OCI-LY7 (cell line): ENCODE data around the gene GID8. TPM values are rescaled to one million over a fixed set of nuclear protein-coding genes. Genes with fewer than 3 reads are reported as not detected.

Experiments
- BruUV-seq: library from RNA; stranded (reverse); fragments of 400-500 nt; replicated peaks from 2 replicates; lab custom pipeline; 2021; lab: Mats Ljungman, UMichigan
- CTCF ChIA-PET: fragments of 300-600 bp; sonication (Branson Sonifier 250); formaldehyde crosslinking; loops from one replicate; lab custom pipeline; 2022; ENCODE audit warnings: antibody characterized with exemption; ENCODE audit not compliant: unreplicated experiment; lab: Charles Lee
- POLR2A ChIA-PET: fragments of 300-600 bp; sonication (Branson Sonifier 250); formaldehyde crosslinking; loops from one replicate; lab custom pipeline; 2022; ENCODE audit warnings: antibody characterized with exemption; lab: Charles Lee
- DNase-seq: peaks from one replicate; pipeline ENCODE4 v3.0.0-alpha.2; 2015; ENCODE audit warnings: low spot score
- H2AFZ ChIP-seq: fragments of 200-600 bp; sonication (generic), shearing (Covaris generic); 2 replicates; pipeline ENCODE4 v1.6.1; 2014; ENCODE audit warnings: mild to moderate bottlenecking, antibody characterized with exemption, low read length, moderate library complexity
- H3K27ac ChIP-seq: fragments of 200-600 bp; sonication (generic); 2 replicates; pipeline ENCODE4 v1.5.1; 2014; ENCODE audit warnings: mixed run types, low read depth, mild to moderate bottlenecking, moderate library complexity, low read length, inconsistent platforms; ENCODE audit not compliant: poor library complexity, severe bottlenecking
- H3K36me3 ChIP-seq: fragments of 200-600 bp; sonication (generic); 2 replicates; pipeline ENCODE4 v1.6.1; 2014; ENCODE audit warnings: mild to moderate bottlenecking, antibody characterized with exemption, low read length, moderate library complexity, mixed read lengths; ENCODE audit not compliant: insufficient read depth
- H3K4me1 ChIP-seq: fragments of 200-600 bp; sonication (generic); 2 replicates; pipeline ENCODE4 v1.5.1; 2014; ENCODE audit warnings: mild to moderate bottlenecking, low read length; ENCODE audit not compliant: insufficient read depth, poor library complexity, severe bottlenecking
- H3K4me2 ChIP-seq: fragments of 200-600 bp; sonication (generic); 2 replicates; pipeline ENCODE4 v1.6.1; 2014; ENCODE audit warnings: mild to moderate bottlenecking, low read length
- H3K4me3 ChIP-seq: fragments of 200-600 bp; sonication (generic); 2 replicates; pipeline ENCODE4 v1.5.1; 2014; ENCODE audit warnings: mild to moderate bottlenecking, low read depth, low read length; ENCODE audit not compliant: poor library complexity, severe bottlenecking
- H3K79me2 ChIP-seq: fragments of 200-600 bp; sonication (generic); 2 replicates; pipeline ENCODE4 v1.6.1; 2016; ENCODE audit warnings: low read depth, mild to moderate bottlenecking, low read length, moderate library complexity, mixed read lengths; ENCODE audit not compliant: insufficient read depth
- H3K9me2 ChIP-seq: fragments of 200-600 bp; sonication (generic); 2 replicates; pipeline ENCODE4 v1.6.1; 2016; ENCODE audit warnings: mild to moderate bottlenecking, low read length, mixed read lengths; ENCODE audit not compliant: insufficient read depth
- H3K9me3 ChIP-seq: fragments of 200-600 bp; sonication (generic); 2 replicates; pipeline ENCODE4 v1.6.1; 2014; ENCODE audit warnings: mild to moderate bottlenecking, mixed run types, low read length, mixed read lengths
- H4K20me1 ChIP-seq: fragments of 200-600 bp; sonication (generic); 2 replicates; pipeline ENCODE4 v1.6.1; 2014; ENCODE audit warnings: mild to moderate bottlenecking, antibody characterized with exemption, low read length, moderate library complexity, mixed read lengths; ENCODE audit not compliant: insufficient read depth
- CTCF ChIP-seq: fragments of 200-600 bp; sonication (generic); conservative IDR thresholded peaks from 2 replicates; pipeline ENCODE4 v1.5.1; 2014; ENCODE audit warnings: mild to moderate bottlenecking, antibody characterized with exemption, low read length, moderate library complexity, mixed read lengths
- EZH2phosphoT487 ChIP-seq: fragments of 200-600 bp; sonication (generic); IDR thresholded peaks from 2 replicates; pipeline ENCODE4 v1.6.1; 2018; ENCODE audit warnings: low read depth, borderline replicate concordance, mild to moderate bottlenecking, mixed run types, antibody characterized with exemption, low read length, moderate library complexity, mixed read lengths
- intact Hi-C: fragments of 100-400 bp; cut with micrococcal nuclease; formaldehyde crosslinking; loops from one replicate; pipeline ENCODE4 v1.10.0; 2022; ENCODE audit not compliant: unreplicated experiment
- total RNA-seq, 2 experiments: library from RNA; depleted of rRNA in 1 of 2; stranded (reverse); fragments of >200 nt in 1 of 2; shearing (Covaris generic) in 1 of 2; gene quantifications; 2 replicates each; pipeline ENCODE4 v1.2.3, GENCODE V29; 2014 to 2022

Gene GID8
- total RNA-seq, 2 experiments from 2014 or later = 28.7 to 47.7 TPM

GRCh38 chr20:62953839-62954703 lies 16.1 kb downstream of the GID8 start:
- no peaks in the 10 kb centered on the region for H3K9me2 ChIP-seq
- TF ChIP-seq EZH2phosphoT487 (no peak), CTCF (no peak)
- POLR2A ChIA-PET = interaction anchor here (0.6 to 1.5 kb wide), 13 partner anchors 8 to 344 kb away, joined by 3 to 6 read pairs (median 3); partner anchors contain the start of gene DIDO1
- peak overlapping the region; percentile 89 for H3K27ac ChIP-seq
- no peaks in the 10 kb centered on the region for H3K79me2 ChIP-seq
- H3K9me3 ChIP-seq = peaks cover 7% of the 10 kb centered on the region
- intact Hi-C loops = loop anchor here (1.0 to 10.0 kb wide), 3 partner anchors 16 to 51 kb away; partner anchors contain the start of genes BHLHE23 and GID8
- H4K20me1 ChIP-seq = no peaks in the 10 kb centered on the region
- peak overlapping the region; percentile 72 for H3K4me2 ChIP-seq
- no TSS peak for BruUV-seq
- H3K4me1 ChIP-seq = peaks cover 24% of the 10 kb centered on the region
- peak overlapping the region; percentile 58 for H2AFZ ChIP-seq
- CTCF ChIA-PET = interaction anchor here (0.7 to 1.1 kb wide), 2 partner anchors 47 to 1026 kb away, joined by 4 read pairs; no protein-coding TSS in a partner anchor
- peak; percentile 96 for DNase-seq
- H3K4me3 ChIP-seq = peak overlapping the region; percentile 44
- peaks cover 16% of the 10 kb centered on the region for H3K36me3 ChIP-seq

GRCh38 chr20:62955519-62956386 lies 17.8 kb downstream of the GID8 start:
- intact Hi-C loops = loop anchor here (2.0 to 10.0 kb wide), 2 partner anchors 37 to 49 kb away; partner anchors contain the start of gene BHLHE23
- no peak for DNase-seq
- H3K4me2 ChIP-seq = no peak overlapping the region
- H2AFZ ChIP-seq = no peak overlapping the region
- no peak overlapping the region for H3K27ac ChIP-seq
- no peaks in the 10 kb centered on the region for H3K9me3 ChIP-seq
- ChIA-PET CTCF (no interaction called here), POLR2A (no interaction called here)
- H3K36me3 ChIP-seq = no peaks in the 10 kb centered on the region
- H3K79me2 ChIP-seq = no peaks in the 10 kb centered on the region
- BruUV-seq = no TSS peak
- H3K9me2 ChIP-seq = no peaks in the 10 kb centered on the region
- peaks cover 24% of the 10 kb centered on the region for H3K4me1 ChIP-seq
- H3K4me3 ChIP-seq = no peak overlapping the region
- TF ChIP-seq CTCF (no peak), EZH2phosphoT487 (no peak)
- no peaks in the 10 kb centered on the region for H4K20me1 ChIP-seq
